ENCODE results near the gene MSMO1. TPM values are rescaled to one million over a fixed set of nuclear protein-coding genes. Genes with fewer than 3 reads are reported as not detected.
"Not testable (repeated sequence)": the region's sequence is repeated elsewhere in the genome, so short reads cannot be mapped to it uniquely, and the experiment has no call there.

Gene MSMO1
- total RNA-seq, 1 experiment from 2014 or later = 53.9 TPM

DNA sequence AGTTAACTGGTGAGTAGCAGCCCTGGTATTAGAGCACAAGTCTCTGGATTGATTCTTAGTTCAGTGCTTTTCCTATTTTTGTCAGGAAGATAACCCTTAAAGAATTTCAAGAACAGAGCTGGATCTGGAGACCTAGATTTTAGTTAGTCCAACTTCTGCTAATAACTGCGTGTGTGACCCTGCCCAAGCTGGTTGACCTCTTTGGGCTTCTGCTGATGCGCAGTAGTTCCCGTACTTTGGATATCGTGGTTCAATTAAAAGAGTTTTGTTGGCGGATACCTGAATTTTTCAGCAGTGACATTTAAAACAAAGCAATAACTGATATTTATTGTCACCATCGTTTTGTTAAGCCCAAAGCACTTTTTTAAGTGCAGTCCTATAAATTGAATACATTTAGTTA lies 9.3 kb downstream of the MSMO1 start:
- DNase-seq (ENCODE audit: low read depth, low spot score) (no peak), ATAC-seq (no peak)
- Histone ChIP-seq H3K9me3 (ENCODE audit: control insufficient read depth, insufficient read depth, low read depth, low read length) (no peaks in the 10 kb centered on the region), H3K4me1 (ENCODE audit: control insufficient read depth, insufficient read depth, low read length) (peaks cover 1% of the 10 kb centered on the region; the same call in 1 of the 2 replicates), H3K4me3 (ENCODE audit: low read depth in 2 of 2, low read length in 2 of 2) (no peak overlapping the region), H3K36me3 (ENCODE audit: control insufficient read depth, insufficient read depth, low read length) (peaks cover 27% of the 10 kb centered on the region), H3K27me3 (ENCODE audit: control insufficient read depth, insufficient read depth, low read length) (no peaks in the 10 kb centered on the region), H3K27ac (ENCODE audit: low read length) (no peak overlapping the region)
- TF ChIP-seq TCF7L2 (IDR thresholded peaks at IDR 0.05; ENCODE audit: low read depth, low read length) = no peak
- no peak for TF ChIP-seq CTCF (IDR thresholded peaks at IDR 0.05)
- TF ChIP-seq, protein P1, sequence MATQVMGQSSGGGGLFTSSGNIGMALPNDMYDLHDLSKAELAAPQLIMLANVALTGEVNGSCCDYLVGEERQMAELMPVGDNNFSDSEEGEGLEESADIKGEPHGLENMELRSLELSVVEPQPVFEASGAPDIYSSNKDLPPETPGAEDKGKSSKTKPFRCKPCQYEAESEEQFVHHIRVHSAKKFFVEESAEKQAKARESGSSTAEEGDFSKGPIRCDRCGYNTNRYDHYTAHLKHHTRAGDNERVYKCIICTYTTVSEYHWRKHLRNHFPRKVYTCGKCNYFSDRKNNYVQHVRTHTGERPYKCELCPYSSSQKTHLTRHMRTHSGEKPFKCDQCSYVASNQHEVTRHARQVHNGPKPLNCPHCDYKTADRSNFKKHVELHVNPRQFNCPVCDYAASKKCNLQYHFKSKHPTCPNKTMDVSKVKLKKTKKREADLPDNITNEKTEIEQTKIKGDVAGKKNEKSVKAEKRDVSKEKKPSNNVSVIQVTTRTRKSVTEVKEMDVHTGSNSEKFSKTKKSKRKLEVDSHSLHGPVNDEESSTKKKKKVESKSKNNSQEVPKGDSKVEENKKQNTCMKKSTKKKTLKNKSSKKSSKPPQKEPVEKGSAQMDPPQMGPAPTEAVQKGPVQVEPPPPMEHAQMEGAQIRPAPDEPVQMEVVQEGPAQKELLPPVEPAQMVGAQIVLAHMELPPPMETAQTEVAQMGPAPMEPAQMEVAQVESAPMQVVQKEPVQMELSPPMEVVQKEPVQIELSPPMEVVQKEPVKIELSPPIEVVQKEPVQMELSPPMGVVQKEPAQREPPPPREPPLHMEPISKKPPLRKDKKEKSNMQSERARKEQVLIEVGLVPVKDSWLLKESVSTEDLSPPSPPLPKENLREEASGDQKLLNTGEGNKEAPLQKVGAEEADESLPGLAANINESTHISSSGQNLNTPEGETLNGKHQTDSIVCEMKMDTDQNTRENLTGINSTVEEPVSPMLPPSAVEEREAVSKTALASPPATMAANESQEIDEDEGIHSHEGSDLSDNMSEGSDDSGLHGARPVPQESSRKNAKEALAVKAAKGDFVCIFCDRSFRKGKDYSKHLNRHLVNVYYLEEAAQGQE (IDR thresholded peaks at IDR 0.05; ENCODE audit: insufficient read depth in 1 of 2, low read depth in 2 of 2, low read length in 1 of 2) = no peak
- no peak for TF ChIP-seq POLR2AphosphoS5 (IDR thresholded peaks at IDR 0.05; ENCODE audit: low read depth, low read length)
- no peak for TF ChIP-seq SIN3A (IDR thresholded peaks at IDR 0.05; ENCODE audit: borderline replicate concordance, insufficient read depth, low read depth, low read length)
- in situ Hi-C loops (cut with HindIII; ENCODE audit: low pct_unique_long_range_greater_than_20kb, low sequenced_read_pairs) = no loop called here
- BruUV-seq (replicated peaks) = no TSS peak
- POLR2A ChIA-PET = no interaction called here
- intact Hi-C loops (cut with micrococcal nuclease; ENCODE audit: unreplicated experiment) = no loop called here
- CTCF ChIA-PET = no interaction called here

DNA sequence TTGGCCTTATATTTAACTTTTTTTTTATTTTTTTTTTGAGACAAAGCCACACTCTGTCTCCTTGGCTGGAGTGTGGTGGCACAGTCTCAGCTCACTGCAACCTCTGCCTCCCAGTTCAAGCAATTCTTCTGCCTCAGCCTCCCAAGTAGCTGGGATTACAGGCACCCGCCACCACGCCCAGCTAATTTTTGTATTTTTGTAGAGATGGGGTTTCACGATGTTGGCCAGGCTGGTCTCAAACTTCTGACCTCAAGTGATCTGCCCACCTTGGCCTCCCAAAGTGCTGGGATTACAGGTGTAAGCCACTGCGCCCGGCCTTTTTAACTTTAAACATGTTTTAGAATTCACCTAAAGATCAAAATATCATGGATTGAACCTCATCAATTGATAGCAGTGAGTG lies 14.9 kb downstream of the MSMO1 start:
- in situ Hi-C loops (cut with HindIII; ENCODE audit: low pct_unique_long_range_greater_than_20kb, low sequenced_read_pairs); H3K27ac ChIP-seq (ENCODE audit: low read length); H3K4me1 ChIP-seq (ENCODE audit: control insufficient read depth, insufficient read depth, low read length); DNase-seq (ENCODE audit: low read depth, low spot score); POLR2A ChIA-PET; H3K9me3 ChIP-seq (ENCODE audit: control insufficient read depth, insufficient read depth, low read depth, low read length); ATAC-seq; H3K4me3 ChIP-seq (ENCODE audit: low read depth in 2 of 2, low read length in 2 of 2); H3K27me3 ChIP-seq (ENCODE audit: control insufficient read depth, insufficient read depth, low read length); CTCF ChIA-PET: not testable (repeated sequence)
- H3K36me3 ChIP-seq (ENCODE audit: control insufficient read depth, insufficient read depth, low read length) = peaks cover 18% of the 10 kb centered on the region
- TSS peak; percentile 69 for BruUV-seq (replicated peaks)
- intact Hi-C loops (cut with micrococcal nuclease; ENCODE audit: unreplicated experiment) = loop anchor here (2.0 kb wide), 1 partner anchor 208 kb away; no protein-coding TSS in a partner anchor

DNA sequence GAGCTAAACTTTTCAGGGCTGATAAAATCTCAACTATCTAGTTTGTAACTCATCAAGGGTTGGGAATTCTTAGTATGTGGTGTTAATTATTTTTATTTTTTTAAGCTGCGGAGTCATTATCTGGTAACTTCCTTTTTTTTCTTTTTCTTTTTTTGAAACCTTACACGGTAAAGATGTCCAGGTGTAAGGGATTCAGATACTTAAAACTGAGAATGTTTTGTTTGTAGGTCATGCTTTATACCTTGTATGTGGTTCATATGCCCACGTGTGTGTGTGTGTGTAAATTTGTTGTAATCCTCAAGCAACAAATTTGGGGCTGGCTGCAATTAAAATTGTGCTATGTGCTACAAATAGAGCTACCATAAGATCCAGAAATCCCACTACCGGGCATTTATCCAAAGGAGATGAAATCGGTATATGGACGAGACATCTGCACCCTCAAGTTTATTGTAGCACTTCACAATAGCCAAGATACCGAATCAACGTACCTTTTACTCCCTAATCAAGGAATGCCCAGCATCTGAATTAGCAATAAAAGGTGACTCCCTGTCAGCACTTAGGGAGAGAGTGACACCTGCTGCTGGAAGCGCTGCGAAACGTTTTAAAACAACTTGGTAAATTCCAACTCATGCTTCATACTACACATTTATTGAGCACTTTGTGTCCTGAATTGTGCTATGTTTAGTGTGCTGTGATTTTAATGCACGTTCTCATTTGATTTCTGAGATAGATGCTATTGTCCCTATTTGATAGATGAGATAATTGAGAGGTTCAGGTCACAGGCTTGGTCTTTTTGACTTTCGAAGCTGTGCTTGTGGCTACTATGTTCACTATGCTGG lies 16.1 kb downstream of the MSMO1 start:
- H3K27me3 ChIP-seq (ENCODE audit: control insufficient read depth, insufficient read depth, low read length) = no peaks in the 10 kb centered on the region
- DNase-seq (ENCODE audit: low read depth, low spot score) (no peak), ATAC-seq (no peak)
- H3K4me3 ChIP-seq (ENCODE audit: low read depth in 2 of 2, low read length in 2 of 2) = no peak overlapping the region
- intact Hi-C loops (cut with micrococcal nuclease; ENCODE audit: unreplicated experiment) = loop anchor here (2.0 kb wide), 1 partner anchor 209 kb away; no protein-coding TSS in a partner anchor
- no peaks in the 10 kb centered on the region for H3K9me3 ChIP-seq (ENCODE audit: control insufficient read depth, insufficient read depth, low read depth, low read length)
- no TSS peak for BruUV-seq (replicated peaks)
- H3K27ac ChIP-seq (ENCODE audit: low read length) = no peak overlapping the region
- in situ Hi-C loops (cut with HindIII; ENCODE audit: low pct_unique_long_range_greater_than_20kb, low sequenced_read_pairs) = no loop called here
- peaks cover 14% of the 10 kb centered on the region for H3K36me3 ChIP-seq (ENCODE audit: control insufficient read depth, insufficient read depth, low read length)
- CTCF ChIA-PET = no interaction called here
- POLR2A ChIA-PET = no interaction called here
- TF ChIP-seq POLR2AphosphoS5 (IDR thresholded peaks at IDR 0.05; ENCODE audit: low read depth, low read length) = peak; percentile 52
- TF ChIP-seq, protein P1 (IDR thresholded peaks at IDR 0.05; ENCODE audit: insufficient read depth in 1 of 2, low read depth in 2 of 2, low read length in 1 of 2) = no peak
- TF ChIP-seq TCF7L2 (IDR thresholded peaks at IDR 0.05; ENCODE audit: low read depth, low read length) = no peak
- TF ChIP-seq SIN3A (IDR thresholded peaks at IDR 0.05; ENCODE audit: borderline replicate concordance, insufficient read depth, low read depth, low read length) = no peak
- TF ChIP-seq CTCF (IDR thresholded peaks at IDR 0.05) = peak; percentile 59
- H3K4me1 ChIP-seq (ENCODE audit: control insufficient read depth, insufficient read depth, low read length) = no peaks in the 10 kb centered on the region
